Activated CD4-positive, alpha-beta T cell treated with anti-CD3 and anti-CD28 coated beads, Interleukin-2, Interleukin-6, amounts not matched to agents 100 ng/mL and 50 ng/mL, durations not matched to agents 16 hours and 8 hours (primary cell): Measurements from ENCODE around the gene NPHP3.
"Not testable (repeated sequence)": the region's sequence is repeated elsewhere in the genome, so short reads cannot be mapped to it uniquely, and the experiment has no call there.

Experiments
- DNase-seq: peaks from one replicate; pipeline ENCODE4 v3.0.0-alpha.2; 2020

Gene NPHP3, protein sequence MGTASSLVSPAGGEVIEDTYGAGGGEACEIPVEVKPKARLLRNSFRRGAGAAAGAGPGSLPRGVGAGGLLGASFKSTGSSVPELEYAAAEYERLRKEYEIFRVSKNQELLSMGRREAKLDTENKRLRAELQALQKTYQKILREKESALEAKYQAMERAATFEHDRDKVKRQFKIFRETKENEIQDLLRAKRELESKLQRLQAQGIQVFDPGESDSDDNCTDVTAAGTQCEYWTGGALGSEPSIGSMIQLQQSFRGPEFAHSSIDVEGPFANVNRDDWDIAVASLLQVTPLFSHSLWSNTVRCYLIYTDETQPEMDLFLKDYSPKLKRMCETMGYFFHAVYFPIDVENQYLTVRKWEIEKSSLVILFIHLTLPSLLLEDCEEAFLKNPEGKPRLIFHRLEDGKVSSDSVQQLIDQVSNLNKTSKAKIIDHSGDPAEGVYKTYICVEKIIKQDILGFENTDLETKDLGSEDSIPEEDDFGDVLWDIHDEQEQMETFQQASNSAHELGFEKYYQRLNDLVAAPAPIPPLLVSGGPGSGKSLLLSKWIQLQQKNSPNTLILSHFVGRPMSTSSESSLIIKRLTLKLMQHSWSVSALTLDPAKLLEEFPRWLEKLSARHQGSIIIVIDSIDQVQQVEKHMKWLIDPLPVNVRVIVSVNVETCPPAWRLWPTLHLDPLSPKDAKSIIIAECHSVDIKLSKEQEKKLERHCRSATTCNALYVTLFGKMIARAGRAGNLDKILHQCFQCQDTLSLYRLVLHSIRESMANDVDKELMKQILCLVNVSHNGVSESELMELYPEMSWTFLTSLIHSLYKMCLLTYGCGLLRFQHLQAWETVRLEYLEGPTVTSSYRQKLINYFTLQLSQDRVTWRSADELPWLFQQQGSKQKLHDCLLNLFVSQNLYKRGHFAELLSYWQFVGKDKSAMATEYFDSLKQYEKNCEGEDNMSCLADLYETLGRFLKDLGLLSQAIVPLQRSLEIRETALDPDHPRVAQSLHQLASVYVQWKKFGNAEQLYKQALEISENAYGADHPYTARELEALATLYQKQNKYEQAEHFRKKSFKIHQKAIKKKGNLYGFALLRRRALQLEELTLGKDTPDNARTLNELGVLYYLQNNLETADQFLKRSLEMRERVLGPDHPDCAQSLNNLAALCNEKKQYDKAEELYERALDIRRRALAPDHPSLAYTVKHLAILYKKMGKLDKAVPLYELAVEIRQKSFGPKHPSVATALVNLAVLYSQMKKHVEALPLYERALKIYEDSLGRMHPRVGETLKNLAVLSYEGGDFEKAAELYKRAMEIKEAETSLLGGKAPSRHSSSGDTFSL (N-terminal part only)

DNA sequence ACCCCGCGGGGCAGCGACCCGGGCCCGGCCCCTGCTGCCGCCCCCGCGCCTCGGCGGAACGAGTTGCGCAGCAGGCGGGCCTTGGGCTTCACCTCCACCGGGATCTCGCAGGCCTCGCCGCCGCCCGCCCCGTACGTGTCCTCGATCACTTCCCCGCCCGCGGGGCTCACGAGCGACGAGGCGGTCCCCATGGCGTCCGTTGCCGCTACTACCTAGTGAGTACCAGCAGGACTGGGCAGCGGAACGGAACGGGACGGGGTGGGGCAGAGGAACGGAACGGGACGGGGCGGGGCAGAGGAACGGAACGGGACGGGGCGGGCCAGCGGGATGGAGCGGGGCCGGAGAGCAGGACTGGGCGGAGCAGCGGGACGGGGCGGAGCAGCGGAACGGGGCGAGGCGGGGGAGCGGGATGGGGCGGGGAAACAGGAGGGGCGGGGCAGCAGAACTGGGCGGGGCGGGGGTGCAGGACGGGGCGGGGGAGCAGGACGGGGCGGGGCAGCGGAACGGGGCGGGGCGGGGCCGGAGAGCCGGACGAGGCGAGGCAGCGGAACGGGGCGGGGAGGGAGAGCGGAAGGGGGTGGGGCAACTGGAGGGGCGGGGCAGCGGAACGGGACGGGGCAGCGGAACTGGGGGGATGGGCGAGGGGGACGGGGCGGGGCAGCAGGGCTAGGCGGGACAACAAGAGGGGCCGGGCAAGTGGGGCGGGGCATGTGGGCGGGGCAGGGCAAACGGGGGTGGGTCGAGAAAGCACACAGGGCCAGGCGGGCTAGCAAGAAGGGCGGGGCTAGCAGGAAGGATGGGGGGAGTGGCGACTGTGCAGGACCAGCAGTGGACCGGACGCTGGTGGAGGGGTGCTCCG is at the start of gene NPHP3:
NPHP3 (minus strand) TSS at position 245 of the 859 bp plus-strand sequence; CDS start at position 191, 54 bp downstream.
- DNase-seq, result peak; percentile 97

DNA sequence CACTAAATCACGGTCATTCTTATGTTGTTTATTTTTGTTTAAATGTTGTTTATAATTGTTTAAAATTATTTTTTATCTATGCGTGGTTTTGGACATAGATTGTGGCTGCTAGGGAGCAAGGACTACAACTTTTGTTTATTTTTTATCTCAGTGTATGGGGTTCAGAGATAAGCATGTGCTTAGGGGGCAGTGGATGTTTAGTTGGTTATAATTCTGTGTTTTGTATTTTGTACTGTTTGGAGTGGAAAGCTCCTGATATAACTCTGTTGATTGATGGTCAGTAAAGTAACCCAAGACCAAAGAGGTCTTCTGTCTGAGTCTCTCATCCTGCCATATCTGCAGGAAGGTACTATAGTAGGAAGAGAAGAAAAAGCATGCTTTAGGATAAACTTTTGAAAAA is 36.5 kb upstream of the NPHP3 start:
- DNase-seq, result no peak

DNA sequence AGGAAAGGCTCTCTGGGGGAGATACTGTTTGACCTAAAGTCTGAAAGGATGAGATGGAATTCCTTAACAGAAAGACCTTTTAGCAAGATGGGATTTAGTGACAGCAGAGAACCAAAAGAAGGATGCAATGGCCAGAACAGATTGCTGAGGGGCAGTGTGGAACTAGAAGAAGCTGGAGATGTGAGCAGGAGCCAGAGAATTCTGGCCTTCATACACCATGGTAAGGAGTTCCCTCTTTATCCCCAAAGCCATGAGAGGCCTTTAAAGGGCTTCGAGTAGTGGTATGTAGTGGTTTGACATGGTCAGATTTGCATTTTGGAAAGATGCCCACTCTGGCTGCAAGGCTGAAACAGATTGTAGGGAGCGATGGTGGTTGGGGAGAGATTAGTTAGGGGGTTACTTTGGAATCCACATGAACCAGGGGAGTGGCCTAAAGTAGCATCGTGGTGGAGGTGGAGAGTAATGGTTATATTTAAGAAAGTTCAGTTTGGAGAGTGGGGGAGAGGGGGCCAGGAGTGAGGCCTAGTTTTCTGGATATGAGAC is 34.0 kb upstream of the NPHP3 start:
- no peak for DNase-seq

DNA sequence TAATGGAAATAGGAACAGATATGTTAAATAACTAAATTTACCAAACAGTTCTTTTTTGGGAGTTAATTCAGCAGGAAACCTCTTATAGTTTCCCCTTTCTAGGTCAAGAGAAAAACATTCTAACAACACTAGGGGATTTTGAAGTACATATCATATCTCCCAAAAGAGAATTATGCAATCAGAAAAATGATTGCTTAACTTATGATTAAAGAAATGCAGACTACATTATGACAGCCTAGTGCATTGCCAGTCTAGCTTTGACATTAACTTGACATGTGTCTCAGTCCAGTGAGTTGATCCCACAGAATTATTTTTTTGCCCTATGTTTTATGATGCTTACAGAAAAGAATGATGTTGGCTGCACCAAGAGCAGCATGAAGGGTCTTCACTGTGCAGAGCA is 31.7 kb upstream of the NPHP3 start:
- DNase-seq, result no peak

DNA sequence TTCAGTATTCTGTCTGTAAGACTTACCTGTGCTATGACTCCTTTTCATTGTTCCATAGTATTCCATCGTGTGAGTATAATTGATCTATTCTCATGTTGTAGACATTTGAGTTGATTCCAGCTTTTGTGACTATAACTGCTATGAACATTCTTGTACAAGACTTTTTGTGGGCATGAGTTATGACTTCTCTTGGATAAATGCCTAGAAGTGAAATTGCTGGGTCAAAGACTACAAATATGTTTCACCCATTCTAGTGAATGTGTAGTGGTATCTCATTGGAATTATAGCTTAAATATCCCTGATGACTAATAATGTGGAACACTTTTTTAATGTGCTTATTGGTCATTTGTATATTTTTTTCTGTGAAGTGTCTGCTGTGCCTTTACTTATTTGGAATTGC is 27.6 kb upstream of the NPHP3 start:
- no peak for DNase-seq

DNA sequence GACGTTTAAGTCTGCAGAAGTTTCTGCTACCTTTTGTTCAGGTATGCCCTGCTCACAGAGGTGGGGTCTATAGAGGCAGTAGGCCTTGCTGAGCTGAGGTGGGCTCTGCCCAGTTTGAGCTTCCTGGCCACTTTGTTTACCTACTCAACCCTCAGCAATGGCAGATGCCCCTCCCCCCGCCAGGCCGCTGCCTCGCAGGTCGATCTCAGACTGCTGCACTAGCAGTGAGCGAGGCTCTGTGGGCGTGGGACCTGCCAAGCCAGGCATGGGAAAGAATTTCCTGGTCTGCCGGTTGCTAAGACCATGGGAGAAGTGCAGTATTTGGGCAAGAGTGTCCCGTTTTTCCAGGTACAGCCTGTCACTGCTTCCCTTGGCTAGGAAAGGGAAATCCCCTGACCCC is 24.5 kb upstream of the NPHP3 start:
- not testable (repeated sequence) for DNase-seq

DNA sequence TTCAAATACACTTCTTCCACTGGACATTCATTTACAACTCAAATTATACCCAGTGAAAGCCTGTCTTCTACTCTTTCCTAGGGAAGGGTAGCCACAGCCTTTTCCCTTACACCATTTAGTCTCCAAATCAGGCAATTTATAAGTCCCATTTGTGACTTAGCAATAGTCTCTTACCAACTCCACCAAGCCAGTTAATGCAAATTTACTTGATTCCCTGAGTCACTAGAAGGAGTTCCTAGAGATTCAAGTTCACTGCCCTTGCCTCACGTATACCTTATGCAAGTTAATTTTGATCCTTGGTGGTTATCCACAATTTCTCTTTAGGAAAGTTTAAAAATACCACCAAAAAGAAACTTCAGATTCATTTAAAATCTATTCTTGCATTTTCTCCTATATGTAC is 16.1 kb upstream of the NPHP3 start:
- no peak for DNase-seq

DNA sequence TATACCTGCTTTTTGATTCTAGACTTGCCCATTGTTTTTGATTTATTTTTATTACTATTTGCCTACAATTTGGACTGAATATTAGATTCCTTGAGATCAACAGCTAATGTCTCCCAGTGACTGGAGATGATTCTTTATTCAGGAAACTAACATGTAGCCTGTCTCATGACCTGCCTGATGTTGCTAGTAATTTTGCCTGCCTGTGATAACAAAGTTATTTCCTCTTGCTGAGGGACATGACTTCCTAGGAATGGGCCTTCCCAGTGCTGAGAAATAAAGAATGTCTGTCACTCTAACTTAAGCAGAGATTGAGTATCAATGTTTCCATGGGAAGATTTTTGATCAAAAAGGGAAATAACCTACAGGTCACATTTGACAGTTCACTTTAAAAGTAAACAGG is 13.4 kb upstream of the NPHP3 start:
- DNase-seq, result no peak

DNA sequence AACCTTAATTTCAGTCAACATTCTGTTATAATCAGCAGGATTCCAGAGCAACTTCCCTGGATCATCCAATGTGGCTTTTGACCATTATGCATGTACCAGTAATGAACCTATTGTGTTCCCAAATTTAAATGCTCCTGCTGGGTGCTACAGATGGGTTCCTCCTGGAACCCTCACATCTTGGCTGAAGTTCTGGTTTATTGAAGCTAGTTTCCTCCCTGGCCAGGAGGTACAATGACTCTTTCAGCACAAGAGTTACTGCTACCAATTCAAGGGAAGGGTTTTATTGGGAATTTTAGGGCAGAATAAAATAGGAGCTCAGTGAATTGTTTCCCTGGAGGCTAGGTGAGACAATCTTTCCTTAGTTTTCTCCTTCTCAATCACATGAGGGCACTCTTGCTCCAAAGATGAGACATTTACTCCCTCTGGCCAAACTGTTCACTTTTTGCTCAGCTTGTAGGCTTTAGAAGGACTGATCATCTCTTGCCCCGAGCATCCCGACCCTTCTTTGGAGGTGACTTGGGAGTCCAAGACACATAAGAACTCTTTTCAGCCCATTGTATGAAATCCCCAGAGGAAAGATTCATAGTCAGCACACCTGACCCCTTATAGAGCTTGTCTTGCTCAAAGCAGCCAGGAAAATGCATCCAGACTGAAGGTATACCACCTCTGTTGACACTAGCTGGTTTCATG is 8.8 kb upstream of the NPHP3 start:
- DNase-seq, result peak; percentile 35

DNA sequence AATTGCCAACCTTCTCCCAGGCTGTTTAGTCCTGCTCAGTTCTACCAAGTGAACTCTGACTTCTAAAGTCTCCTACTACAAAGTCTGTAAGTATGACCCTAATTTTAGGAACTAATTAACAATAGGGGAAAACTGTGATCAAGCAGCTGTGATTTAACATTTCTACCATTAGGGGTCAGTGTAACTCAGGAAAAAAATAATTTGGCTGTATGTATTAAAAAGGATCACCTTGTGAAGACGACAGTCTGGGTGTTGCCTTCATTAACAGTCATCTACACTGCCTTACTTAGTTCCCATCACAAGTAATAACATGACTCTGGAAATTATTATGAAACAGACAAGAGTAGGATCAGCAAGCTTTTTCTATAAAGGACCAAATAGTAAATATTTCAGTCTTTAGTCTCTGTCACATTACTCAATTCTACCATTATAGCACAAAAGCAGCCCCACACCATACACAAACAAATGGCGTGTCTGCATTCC is 4.2 kb upstream of the NPHP3 start:
- peak; percentile 58 for DNase-seq

DNA sequence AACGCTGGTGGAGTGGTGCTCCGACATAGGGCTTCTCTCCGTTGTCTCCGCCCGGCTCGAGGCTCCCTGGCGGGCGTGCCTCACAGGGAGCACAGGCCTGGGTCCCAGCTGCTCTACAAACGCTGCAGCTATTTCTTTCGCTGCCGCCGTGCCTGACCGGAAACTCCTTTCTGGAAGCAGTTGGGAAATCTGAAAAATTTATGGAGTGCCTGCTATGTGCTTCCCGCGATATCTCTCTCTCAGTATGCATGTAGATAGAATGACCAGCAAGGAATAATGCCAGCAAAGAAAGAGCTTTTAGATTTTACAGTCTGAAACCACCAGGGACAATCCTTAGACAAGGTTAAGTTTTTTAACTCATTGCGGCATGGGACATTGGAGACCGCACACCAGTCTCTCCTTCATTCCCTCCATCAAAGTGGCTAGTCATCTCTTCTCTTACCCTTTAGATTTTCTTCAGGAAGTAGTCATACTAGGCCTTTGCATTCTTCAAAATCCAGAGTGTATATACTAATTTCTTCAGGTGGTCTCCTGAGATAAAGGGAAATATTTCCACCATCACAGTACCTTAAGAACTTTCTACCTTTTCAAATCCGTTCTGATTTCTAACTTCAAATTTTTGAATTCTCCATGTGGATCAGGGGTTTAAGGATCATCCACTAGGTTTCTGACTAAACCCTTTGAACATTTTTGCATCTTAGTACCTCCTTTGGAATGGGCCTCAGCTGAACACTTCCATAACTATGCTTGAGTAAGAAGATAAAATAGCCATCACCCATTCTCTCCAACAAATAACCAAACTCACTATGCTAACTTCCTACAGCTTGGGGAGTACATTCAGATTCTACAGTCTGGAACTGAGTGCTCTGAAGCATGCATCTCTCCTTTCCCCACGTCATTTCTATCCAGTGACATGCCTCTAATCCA is 1.1 kb upstream of the NPHP3 start:
- no peak for DNase-seq

DNA sequence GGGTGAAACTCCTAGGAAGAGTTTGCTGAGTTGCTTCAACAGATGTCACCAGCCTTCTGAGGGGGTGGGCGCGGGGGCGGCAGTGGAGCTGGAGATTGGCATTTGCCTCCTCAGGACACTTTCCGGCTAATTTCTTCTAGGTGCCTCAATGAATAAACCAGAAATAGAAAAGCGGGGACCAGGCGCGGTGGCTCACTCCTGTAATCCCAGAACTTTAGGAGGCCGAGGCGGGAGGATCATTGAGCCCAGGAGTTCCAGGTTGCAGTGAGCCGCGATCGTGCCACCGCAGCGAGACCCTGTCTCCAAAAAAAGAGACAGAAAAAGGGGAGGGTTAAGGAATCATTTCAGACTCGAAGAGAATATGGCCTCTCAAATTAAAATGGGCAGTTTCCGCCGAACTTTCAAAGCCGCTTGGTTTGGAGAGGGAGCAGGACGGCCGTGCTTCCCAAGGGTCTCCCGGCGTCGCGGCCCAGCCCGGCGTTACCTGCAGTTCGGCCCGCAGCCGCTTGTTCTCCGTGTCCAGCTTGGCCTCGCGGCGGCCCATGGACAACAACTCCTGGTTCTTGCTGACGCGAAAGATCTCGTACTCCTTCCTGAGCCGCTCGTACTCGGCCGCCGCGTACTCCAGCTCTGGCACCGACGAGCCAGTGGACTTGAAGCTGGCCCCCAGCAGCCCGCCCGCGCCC is 587 bp downstream of the NPHP3 start:
- no peak for DNase-seq

DNA sequence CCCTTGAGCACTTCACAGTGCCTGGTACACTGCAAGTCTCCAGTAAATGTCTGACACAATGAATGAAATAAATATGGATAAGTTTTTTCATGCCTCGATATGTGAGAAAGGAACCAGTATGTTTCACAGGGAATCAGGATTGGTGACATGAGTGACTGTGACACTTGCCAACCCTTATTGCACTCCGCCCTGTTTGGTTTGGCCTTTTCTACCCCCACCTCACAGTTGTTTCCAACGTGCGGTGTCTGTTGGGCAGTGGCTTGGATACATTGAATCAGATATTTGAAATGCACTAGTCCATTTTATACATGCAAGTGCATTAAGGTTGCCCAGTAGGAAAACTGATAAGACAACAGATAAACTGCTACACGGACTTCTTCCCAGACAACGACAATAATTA is 2.0 kb downstream of the NPHP3 start:
- no peak for DNase-seq

DNA sequence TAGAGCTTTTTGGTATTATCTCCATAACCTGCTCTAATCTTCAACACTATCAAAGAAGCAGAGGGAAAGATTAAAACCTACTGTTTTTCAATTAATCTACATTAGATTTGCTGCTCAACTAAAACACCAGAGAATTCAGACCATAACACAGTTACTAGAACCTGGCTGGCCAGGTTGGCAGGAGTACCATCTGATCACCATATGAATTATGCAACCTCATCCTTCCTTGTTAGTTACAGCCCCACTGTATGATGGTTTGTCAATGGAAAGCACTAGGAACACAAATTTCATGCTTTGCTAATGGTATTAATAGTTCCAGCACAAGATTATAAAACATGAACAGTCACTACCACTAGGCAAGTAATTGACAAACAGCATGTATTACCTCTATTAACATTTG is 5.8 kb downstream of the NPHP3 start:
- no peak for DNase-seq

DNA sequence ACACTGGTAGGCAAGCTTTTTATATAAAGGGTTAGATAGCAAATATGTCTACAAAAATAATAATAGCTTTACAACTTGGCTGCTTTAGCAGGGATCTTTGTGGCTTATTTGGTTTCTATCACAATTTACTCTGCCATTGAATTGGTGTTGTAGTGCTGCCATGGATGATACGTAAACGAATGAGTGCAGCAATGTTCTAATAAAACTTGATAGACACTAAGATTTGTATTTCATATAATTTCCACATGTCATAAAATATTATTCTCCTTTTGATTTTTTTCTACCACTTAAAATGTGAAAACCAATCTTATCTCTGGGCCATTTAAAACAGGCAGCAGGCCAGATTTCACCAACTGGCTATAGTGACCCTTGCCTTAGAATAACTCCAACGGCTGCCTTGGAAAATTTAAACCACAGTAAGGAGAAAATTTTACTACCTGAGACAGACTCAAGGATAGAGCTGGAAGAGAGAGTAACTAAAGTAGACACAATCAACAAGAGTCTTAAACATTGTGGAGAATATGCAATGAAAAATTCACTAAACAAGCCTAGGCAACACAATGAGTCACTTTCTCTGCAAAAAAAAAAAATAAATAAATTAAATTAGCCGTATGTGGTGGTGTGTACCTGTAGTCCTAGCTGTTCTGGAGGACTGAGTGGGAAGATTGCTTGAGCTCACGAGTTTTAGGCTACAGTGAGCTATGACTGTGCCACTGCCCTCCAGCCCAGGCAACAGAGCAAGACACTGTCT is 8.1 kb downstream of the NPHP3 start:
- DNase-seq, result no peak

DNA sequence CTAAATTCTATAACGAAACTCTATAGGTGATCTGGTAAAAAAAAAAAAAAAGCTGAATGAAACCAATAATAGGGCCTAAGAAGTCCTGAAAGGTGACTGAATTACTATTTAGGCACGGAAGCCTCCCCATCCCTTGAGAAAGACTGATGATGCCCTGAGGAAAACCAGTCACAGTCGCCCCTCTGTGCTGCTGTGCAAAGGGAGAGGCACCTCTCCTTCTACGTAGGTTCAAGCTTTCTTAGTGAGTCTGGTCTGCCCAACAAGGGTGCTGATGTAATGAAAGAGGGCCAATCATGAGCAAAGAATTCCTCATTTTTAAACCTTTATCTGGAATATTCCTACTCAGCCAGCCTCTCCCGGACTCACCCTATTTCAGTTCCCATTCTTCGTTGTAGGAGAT is 11.9 kb downstream of the NPHP3 start:
- no peak for DNase-seq

DNA sequence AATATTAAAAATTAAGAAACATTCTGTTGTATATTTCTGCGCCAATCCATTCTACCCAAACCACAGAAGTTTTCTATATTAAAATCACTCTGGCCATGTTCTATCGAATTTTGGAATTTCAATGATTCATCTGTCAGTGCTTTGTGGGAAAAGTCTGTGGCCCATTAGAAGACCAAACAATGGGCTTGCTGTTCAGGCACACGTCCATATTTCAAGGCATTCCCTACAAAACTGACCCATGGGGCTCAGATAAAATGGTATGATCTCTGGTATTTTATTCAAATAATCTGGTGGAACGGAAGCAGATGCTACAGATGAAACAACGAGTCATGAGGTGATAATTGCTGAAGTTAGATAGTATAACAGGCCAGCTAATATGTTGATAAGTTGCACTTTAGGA is 12.4 kb downstream of the NPHP3 start:
- no peak for DNase-seq

DNA sequence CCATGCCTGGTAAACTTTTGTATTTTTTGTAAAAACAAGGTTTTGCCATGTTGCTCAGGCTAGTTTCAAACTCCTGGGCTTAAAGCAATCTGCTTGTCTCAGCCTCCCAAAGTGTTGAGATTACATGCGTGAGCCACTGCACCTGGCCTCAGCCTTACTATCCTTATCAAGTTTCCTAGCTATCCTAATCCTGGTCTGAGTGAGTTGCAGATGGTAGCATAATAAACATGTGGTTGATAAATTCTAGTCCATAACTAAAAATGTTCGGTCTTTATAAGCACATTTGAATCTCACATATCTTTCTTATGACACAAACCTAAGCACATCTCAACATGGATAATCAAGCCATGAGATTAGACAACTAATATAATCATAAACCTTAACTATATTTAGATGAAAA is 18.5 kb downstream of the NPHP3 start:
- no peak for DNase-seq

DNA sequence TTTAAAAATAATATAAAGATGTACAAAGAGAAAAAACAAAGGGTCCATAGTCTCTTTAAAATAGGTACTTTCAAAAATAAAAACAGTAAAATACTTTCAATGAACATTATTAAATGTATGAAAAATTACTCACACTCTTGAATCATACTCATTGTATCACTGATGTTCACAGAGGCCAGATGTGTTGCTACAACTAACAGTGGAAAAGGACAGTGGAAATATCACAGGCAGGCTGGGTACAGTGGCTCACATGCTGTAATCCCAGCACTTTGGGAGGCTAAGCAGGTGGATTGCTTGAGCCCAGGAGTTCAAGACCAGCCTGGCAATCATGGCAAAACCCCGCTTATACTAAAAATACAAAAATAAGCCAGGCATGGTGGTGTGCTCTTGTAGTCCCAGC is 26.8 kb downstream of the NPHP3 start:
- no peak for DNase-seq
